NCI-H1105 (cell line): ENCODE results near the gene LIN7C.
"Not testable (repeated sequence)": the region's sequence is repeated elsewhere in the genome, so short reads cannot be mapped to it uniquely, and the experiment has no call there.

Experiments
- DNase-seq: peaks from one replicate; lab custom pipeline; 2025; lab: John Stamatoyannopoulos, UW

The LIN7C gene, protein sequence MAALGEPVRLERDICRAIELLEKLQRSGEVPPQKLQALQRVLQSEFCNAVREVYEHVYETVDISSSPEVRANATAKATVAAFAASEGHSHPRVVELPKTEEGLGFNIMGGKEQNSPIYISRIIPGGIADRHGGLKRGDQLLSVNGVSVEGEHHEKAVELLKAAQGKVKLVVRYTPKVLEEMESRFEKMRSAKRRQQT

DNA sequence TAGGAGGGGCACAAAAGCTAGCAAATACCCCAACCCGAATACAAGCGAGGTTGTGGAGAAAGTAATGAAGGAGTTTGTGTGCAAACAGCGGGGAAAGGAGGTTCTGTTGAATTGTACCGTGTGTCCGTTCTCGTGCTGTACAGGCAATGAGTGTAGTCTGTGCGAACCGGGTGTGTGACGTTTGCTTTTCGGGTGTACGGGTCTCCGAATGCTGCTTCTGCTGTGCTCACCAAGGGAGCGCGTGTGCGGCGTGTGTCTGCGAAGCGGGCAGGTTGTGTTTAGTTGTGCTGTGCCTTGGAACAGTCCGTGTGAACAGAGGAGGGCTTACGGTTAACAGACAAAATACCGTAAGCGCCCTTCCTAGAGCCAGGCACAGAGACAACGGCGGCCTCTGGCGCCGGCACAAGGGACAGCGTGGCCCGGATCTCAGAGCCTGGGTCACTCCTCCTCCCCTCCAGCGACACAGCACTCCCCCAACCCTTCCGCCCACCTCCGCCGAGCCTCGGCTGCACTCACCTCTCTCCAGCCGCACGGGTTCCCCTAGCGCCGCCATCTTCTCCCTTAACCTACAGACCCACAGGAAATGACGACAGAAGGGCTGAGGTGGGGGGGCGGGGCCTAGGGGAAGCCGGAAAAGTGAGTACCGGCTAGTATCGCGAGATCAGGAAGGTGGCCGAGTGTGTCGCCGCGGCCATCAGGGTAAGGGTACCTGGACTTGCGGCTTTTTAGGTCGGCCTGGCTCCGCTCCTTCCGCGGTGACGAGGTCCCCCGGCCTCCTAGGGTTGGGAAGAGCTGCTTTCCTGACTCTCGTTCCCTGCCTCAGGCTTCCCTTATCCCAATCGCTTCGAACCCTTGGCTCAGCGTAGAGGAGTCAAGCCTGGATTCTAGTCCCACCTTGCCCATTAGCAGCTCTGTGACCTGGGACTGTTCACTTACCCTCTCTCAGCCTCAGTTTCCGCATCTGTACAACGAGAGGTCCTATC lies at the start of gene LIN7C:
TSS of gene LIN7C (minus strand) at position 570 of the 983 bp plus-strand sequence. CDS start at position 553, 17 bp downstream.
- peak; percentile 96 for DNase-seq

DNA sequence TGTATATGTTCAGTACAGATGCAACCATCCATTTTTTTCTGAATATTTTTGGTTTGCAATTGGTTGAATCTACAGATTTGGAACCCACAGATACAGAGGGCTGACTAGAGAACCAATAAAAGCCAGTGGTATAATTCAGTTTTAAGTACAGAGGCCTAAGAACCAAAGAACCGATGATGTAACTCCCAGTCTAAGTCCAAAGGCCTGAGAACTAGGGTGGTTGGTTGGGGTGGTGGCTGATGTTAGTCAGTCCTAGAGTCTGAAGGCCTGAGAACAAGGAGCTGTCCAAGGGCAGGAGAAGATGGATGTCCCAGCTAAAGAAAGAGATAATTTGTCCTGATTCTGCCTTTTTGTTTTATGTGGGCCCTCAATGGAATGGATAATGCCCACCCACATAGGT lies 48.7 kb upstream of the LIN7C start:
- DNase-seq: no peak

- no peak for DNase-seq
These were observed 46.6 kb upstream of the LIN7C start for GRCh38 chr11:27553186-27553585.

GRCh38 chr11:27552341-27552740 lies 45.8 kb upstream of the LIN7C start:
- no peak for DNase-seq

DNA sequence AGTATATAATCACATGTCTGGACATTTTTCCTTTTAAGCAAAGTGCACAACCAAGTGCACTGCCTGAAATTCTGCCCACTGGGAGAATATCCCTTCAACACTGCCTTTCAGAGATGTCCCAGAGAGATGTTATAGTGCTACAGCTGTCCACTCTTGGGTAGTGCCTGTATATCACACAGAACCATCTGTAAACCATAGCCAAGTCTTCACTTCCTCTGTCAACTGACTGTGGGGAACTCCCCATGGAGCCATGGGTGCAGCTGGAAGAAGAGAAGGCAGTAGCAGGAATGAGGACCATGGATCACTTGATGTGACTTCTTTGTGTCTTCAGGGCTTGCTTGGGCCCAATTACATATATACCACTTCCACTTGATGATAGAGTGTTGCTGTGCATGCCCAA lies 44.6 kb upstream of the LIN7C start:
- DNase-seq: no peak

- DNase-seq: no peak
These were observed 39.4 kb upstream of the LIN7C start for GRCh38 chr11:27545946-27546345.

GRCh38 chr11:27545035-27545434 lies 38.5 kb upstream of the LIN7C start:
- DNase-seq: no peak

- DNase-seq: no peak
These were observed 35.2 kb upstream of the LIN7C start for GRCh38 chr11:27541790-27542189.

DNA sequence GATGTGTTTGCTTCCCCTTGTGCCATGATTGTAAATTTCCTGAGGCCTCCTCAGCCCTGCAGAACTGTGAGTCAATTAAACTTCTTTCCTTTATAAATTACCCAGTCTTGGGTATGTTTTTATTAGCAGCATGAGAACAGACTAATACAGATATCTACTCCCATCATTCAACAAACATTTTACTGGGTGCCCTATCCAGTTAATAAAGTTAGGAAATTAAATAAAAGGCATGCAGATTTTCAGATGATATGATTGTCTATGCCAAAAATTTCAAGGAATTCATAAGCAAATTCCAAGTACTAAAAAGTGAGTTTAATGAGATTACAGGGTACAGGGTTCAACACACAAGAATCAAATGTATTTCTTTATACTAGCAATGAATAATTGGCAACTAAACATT lies 33.5 kb upstream of the LIN7C start:
- DNase-seq: no peak

DNA sequence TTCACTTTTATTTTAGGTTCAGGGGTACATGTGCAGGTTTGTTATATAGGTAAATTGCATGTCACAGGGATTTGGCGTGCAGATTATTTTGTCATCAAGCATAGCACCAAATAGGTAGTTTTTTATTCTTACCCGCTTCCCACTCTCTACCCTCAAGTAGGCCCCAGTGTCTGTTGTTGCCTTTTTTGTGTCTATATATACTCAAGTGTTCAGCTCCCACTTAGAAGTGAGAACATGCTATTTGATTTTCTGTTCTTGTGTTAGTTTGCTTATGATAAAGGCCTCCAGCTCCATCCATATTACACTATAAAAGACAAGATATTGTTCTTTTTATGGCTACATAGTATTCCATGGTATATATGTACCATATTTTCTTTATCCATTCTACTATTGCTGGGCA lies 28.5 kb upstream of the LIN7C start:
- DNase-seq: no peak

GRCh38 chr11:27532652-27533325 lies 26.2 kb upstream of the LIN7C start:
- DNase-seq: no peak

DNA sequence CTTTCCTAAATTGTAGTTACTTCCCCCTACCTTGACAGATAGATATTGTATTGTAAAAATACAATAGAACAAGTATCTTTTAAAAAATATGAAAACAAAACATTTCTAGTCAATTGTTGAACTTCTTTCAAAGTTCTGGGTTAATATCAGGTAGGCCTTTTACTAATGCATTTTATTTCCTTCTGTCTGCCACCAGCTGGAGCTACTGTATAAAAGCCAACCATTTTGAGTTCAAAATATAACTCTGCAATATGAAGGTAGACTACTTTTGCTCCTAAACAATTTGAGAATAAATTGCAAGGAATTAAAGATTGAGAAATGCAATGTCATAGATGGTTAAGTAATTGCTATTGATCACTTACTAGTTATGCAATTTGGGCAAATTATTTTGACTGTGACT lies 22.1 kb upstream of the LIN7C start:
- DNase-seq: no peak

DNA sequence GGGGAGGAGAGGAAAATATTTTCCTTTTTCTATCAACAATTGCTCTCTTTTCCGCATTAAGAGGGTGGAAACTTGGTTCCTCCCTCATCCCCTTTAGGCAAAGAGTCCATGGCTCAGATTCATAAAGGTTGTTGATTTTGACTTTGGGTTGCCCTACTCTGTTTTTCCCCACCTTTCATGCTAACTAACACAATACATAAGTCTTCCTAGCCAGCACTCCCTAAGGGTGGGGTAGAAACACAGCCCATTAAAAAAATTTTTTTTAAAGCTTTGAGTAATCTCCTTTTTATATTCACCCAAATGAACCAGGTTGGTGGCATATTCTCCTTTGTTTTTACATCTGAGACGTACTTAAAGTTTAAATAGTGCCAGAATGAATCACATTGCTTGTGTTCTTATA lies 20.0 kb upstream of the LIN7C start:
- no peak for DNase-seq

DNA sequence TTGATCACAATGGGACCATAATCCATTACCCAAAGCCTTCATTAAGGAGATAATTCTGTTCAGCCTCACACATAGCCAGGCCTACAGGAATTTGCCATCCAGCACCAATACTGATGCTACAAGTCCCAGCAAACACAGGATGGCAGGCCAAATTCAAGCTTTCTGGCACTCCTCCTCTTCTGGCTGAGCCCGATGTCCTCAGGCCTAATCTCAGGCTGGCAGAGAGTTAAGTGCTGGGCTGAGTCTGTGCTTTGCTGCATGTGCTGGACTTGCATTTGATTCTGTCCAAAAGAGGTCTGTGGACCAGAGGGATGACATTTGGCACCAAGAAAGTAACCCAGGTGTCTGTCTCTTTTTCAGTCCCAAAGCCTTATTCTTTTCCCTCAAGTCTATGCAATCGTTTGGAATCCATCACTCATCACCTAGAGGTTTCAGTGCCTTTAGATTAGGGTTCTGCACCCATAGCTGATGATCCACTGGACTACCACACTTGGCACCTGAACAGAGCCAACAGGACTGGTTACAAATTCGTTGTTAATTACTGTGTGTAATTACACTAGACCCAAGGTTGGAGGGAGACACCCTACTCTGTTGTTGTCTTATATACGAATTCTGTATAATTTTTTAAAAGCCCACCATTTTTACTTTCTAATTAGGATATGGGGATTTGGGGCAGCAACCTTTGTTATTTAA lies 19.4 kb upstream of the LIN7C start:
- DNase-seq: no peak

- no peak for DNase-seq
These were observed 17.6 kb upstream of the LIN7C start for GRCh38 chr11:27524155-27524554.

GRCh38 chr11:27520226-27520625 lies 13.7 kb upstream of the LIN7C start:
- no peak for DNase-seq

DNA sequence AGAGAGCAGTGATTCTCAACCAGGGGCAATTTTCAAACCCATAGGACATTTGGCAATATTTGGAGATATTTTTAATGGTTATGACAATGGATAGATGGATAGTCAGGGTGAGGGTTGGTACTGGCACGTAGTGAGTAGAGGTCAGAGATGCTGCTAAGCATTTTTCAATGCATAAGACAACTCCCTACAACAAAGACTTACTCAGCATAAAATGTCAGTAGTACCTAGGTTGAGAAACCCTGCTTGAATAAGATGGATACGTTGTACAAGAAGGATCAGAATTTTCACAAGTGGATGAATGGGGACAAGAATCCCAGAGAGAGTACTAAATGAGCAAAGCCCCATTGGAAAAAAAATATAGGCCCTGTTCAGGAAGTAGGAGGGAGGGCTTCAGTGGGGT lies 11.9 kb upstream of the LIN7C start:
- no peak for DNase-seq

DNA sequence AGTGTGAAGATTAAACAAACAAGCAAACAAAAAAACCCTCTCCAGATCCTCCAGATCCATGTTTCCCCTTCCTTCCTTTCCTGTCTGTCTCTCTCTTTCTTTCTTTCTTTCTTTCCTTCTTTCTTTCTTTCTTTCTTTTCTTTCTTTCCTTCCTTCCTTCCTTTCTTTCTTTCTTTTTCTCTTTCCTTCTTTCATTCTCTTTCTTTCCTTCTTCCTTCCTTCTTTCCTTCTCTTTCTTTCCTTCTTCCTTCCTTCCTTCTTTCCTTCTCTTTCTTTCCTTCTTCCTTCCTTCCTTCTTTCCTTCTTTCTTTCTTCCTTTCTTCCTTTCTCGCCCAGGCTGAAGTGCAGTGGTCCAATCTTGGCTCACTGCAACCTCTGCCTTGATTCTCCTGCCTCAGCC lies 10.9 kb upstream of the LIN7C start:
- DNase-seq: not testable (repeated sequence)

DNA sequence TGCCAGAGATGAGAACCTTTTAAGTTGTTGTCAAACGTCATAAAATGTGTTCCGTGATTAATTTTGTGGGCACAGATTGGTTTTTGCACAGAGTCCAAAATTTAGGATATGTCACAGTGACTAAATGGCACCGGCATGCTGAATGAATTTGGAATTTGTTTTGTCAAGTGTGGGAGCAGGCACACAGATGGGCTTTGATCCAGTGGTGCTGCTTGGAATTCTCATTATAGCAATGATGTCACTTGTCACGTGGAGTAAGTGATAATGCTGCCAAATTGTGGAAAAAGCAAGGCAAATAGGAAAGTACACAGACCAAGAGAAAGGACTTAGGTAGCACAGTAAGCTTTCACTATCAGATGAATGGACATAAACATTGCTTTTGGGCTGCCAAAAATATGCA lies 8.0 kb upstream of the LIN7C start:
- no peak for DNase-seq

DNA sequence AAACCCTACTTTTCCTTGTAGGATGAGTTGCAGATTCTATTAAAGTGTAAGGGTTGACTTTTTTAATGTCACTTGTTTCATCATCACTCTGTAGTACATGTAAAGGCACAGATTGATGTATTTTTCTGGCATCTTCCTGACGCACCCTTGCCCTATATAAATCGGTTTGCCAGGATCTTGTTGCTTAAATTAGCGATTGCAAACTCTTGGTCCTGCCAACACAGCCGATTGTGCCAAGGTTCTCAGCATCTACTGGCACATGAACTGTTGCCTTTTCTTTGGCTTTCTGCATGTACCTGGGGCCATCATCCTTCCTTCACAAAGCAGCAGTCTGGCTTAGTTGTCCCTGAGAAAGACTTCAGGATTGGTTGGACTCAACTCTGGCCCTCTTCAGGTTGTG lies 7.5 kb upstream of the LIN7C start:
- DNase-seq: no peak

GRCh38 chr11:27513389-27513788 lies 6.8 kb upstream of the LIN7C start:
- DNase-seq: no peak

- no peak for DNase-seq
These were observed 5.7 kb upstream of the LIN7C start for GRCh38 chr11:27512238-27512637.
